HG03354 (cell line): ENCODE results near the gene RIT2.

ENCODE experiments used
- ATAC-seq: cut with Tn5 transposase; IDR thresholded peaks from one replicate; pipeline ENCODE4 v1.9.1; 2021; ENCODE audit warnings: mild to moderate bottlenecking; ENCODE audit not compliant: unreplicated experiment, poor library complexity, severe bottlenecking

Gene RIT2

GRCh38 chr18:43093646-43094045 lies 21.8 kb downstream of the RIT2 start:
- ATAC-seq, result no peak

- no peak for ATAC-seq
These were observed 22.9 kb downstream of the RIT2 start for GRCh38 chr18:43092539-43092938.

GRCh38 chr18:43081396-43081795 lies 34.1 kb downstream of the RIT2 start:
- ATAC-seq, result no peak

GRCh38 chr18:43080671-43081070 lies 34.8 kb downstream of the RIT2 start:
- no peak for ATAC-seq

- ATAC-seq, result no peak
These were observed 36.1 kb downstream of the RIT2 start for GRCh38 chr18:43079422-43079821.

- no peak for ATAC-seq
These were observed 36.9 kb downstream of the RIT2 start for GRCh38 chr18:43078478-43079092.

GRCh38 chr18:43077510-43078308 lies 37.8 kb downstream of the RIT2 start:
- no peak for ATAC-seq

GRCh38 chr18:43073771-43074170 lies 41.7 kb downstream of the RIT2 start:
- ATAC-seq, result no peak

- ATAC-seq, result no peak
These were observed 46.7 kb downstream of the RIT2 start for GRCh38 chr18:43068781-43069180.

- no peak for ATAC-seq
These were observed 47.9 kb downstream of the RIT2 start for GRCh38 chr18:43067570-43067969.

GRCh38 chr18:43061816-43062215 lies 53.7 kb downstream of the RIT2 start:
- no peak for ATAC-seq

GRCh38 chr18:43061318-43061717 lies 54.2 kb downstream of the RIT2 start:
- no peak for ATAC-seq

- ATAC-seq, result no peak
These were observed 55.5 kb downstream of the RIT2 start for GRCh38 chr18:43060020-43060419.

- no peak for ATAC-seq
These were observed 60.5 kb downstream of the RIT2 start for GRCh38 chr18:43054815-43055519.

- ATAC-seq, result no peak
These were observed 66.5 kb downstream of the RIT2 start for GRCh38 chr18:43049021-43049420.

- ATAC-seq, result no peak
These were observed 69.2 kb downstream of the RIT2 start for GRCh38 chr18:43046322-43046721.

- ATAC-seq, result no peak
These were observed 71.9 kb downstream of the RIT2 start for GRCh38 chr18:43043626-43044025.

- ATAC-seq, result no peak
These were observed 75.2 kb downstream of the RIT2 start for GRCh38 chr18:43040281-43040680.

- ATAC-seq, result no peak
These were observed 80.6 kb downstream of the RIT2 start for GRCh38 chr18:43034683-43035500.

- ATAC-seq, result no peak
These were observed 84.3 kb downstream of the RIT2 start for GRCh38 chr18:43031169-43031568.
